Gastrocnemius medialis (tissue), 4 donors: Measurements from ENCODE around the gene C4BPB.

Source experiments
- CTCF ChIP-seq, 5 experiments: fragments of 450-650 bp in 3 of 5; fragments of 200-600 bp in 2 of 5; sonication (generic) in 2 of 5; IDR thresholded peaks in 4 of 5; conservative IDR thresholded peaks in 1 of 5; 1 replicate in 4 of 5; 2 replicates in 1 of 5; pipeline ENCODE4 v1.5.1; 2016 to 2019; ENCODE audit warnings: antibody characterized with exemption in 5 of 5, mild to moderate bottlenecking in 3 of 5, moderate library complexity in 3 of 5
- POLR2A ChIP-seq, 2 donors: fragments of 450-650 bp; IDR thresholded peaks; one replicate each; pipeline ENCODE4 v1.6.1; 2017; ENCODE audit warnings: antibody characterized with exemption in 2 of 2, mild to moderate bottlenecking in 2 of 2, moderate library complexity in 2 of 2

DNA sequence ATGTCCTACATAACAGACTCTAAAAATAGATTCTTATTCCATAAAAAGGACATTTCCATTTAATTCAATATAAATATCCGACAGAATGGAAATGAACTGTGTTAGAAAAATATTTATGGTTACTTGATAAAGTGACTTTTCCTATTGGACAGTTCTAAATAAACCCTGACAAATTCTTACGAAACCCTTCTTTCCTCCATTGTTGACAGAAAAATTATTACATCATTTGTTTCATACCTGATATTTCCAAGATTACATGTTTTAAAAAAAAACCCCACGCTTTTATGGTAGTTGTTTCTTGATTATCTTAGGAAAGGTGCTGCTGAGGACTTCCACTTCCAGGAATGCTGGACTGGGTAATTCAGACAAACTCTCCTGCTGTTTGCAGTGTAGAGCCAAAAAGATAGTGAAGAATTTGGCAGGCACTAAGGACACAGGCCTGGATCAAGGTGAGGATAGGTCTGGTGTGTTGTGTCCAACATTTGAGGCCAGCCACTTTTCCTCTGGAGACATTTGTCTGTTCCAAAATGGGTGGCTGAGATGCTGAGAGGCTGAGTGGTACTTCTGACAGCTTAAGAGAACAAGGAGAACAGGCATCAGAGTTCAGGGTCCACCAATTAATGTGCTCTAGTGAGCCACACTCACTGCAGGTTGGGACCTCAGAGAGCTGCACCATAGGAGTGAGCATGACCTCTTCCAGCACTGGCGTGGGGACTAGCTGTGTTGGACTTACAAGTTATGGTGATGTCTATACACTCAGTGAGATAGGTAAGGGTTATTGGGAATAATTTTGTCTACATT, 49.1 kb upstream of the C4BPB start:
- no peak for TF ChIP-seq CTCF (IDR thresholded peaks at IDR 0.05 in 4 of 5, conservative IDR thresholded peaks at IDR 0.05 in 1 of 5)
- TF ChIP-seq POLR2A (IDR thresholded peaks at IDR 0.05) = no peak
